Prostate gland (tissue), 2 donors: ENCODE measurements around the gene TMEM271. TPM values are rescaled to one million over a fixed set of nuclear protein-coding genes. Genes with fewer than 3 reads are reported as not detected.

Experiments used
- DNase-seq: peaks from one replicate; pipeline ENCODE4 v3.0.0-alpha.2; 2019; ENCODE audit warnings: low spot score
- H3K27ac ChIP-seq, 2 donors: fragments of 200-600 bp; sonication (generic); 2 replicates each; pipeline ENCODE4 v1.5.1; 2017 to 2019
- H3K27me3 ChIP-seq: fragments of 200-600 bp; sonication (generic); replicated peaks from 2 replicates; pipeline ENCODE4 v1.5.1; 2019; ENCODE audit not compliant: insufficient read depth
- H3K36me3 ChIP-seq, 2 donors: fragments of 200-600 bp; sonication (generic); 1 replicate in 1 of 2; 2 replicates in 1 of 2; pipeline versions ENCODE4 v1.5.1 to v1.8.1; 2017 to 2019
- H3K4me1 ChIP-seq: fragments of 200-600 bp; sonication (generic); replicated peaks from 2 replicates; pipeline ENCODE4 v1.5.1; 2019
- H3K4me3 ChIP-seq, 2 donors: fragments of 200-600 bp; sonication (generic); 2 replicates each; pipeline ENCODE4 v1.5.1; 2017 to 2019
- H3K9me3 ChIP-seq: fragments of 200-600 bp; sonication (generic); 2 replicates; pipeline ENCODE4 v1.5.1; 2017
- CTCF ChIP-seq, 4 experiments: fragments of 200-600 bp in 2 of 4; fragments of 450-650 bp in 2 of 4; sonication (generic) in 2 of 4; IDR thresholded peaks; 1 replicate in 3 of 4; 2 replicates in 1 of 4; pipeline ENCODE4 v1.5.1; 2016 to 2019; ENCODE audit warnings: antibody characterized with exemption in 4 of 4, mild to moderate bottlenecking in 2 of 4, moderate library complexity in 2 of 4
- POLR2A ChIP-seq: fragments of 450-650 bp; IDR thresholded peaks from one replicate; pipeline ENCODE4 v1.6.1; 2016; ENCODE audit warnings: antibody characterized with exemption, mild to moderate bottlenecking
- POLR2AphosphoS5 ChIP-seq: sonication (generic); formaldehyde crosslinking; IDR thresholded peaks from one replicate; pipeline ENCODE4 v1.6.1; 2017; ENCODE audit warnings: antibody characterized with exemption
- WGBS: methylation state at CpG from one replicate; pipeline ENCODE4 v1.1.5; 2018; 5-methylcytosine and 5-hydroxymethylcytosine counted together
- intact Hi-C: fragments of 100-400 bp; cut with DNase I; formaldehyde crosslinking; loops from one replicate; pipeline ENCODE4 v1.14.2; 2022
- total RNA-seq, 2 donors: library from RNA; depleted of rRNA; stranded (reverse); fragments of >200 nt; gene quantifications; one replicate each; pipeline ENCODE4 v1.1.0, GENCODE V29; 2016

Gene TMEM271
- total RNA-seq, 2 donors from 2014 or later, result 0.91 TPM; not detected in 1

GRCh38 chr4:609400-610050, 33.4 kb upstream of the TMEM271 start:
- no peaks in the 10 kb centered on the region for H3K4me1 ChIP-seq
- H3K9me3 ChIP-seq, result no peaks in the 10 kb centered on the region
- no peak for DNase-seq
- no peaks in the 10 kb centered on the region for H3K27me3 ChIP-seq
- H3K36me3 ChIP-seq, result no peaks in the 10 kb centered on the region
- 76% methylated on average over 8 of the region's 8 CpGs for WGBS
- TF ChIP-seq CTCF (IDR thresholded peaks at IDR 0.05), result no peak
- no peak for TF ChIP-seq POLR2A
- TF ChIP-seq POLR2AphosphoS5, result no peak
- intact Hi-C loops, result no loop called here
- H3K4me3 ChIP-seq, result no peak overlapping the region
- no peak overlapping the region for H3K27ac ChIP-seq

GRCh38 chr4:608236-608635, 32.1 kb upstream of the TMEM271 start:
- WGBS, result 37% methylated on average over 7 of the region's 7 CpGs
- no peaks in the 10 kb centered on the region for H3K9me3 ChIP-seq
- no peak overlapping the region for H3K27ac ChIP-seq
- no peaks in the 10 kb centered on the region for H3K36me3 ChIP-seq
- TF ChIP-seq CTCF (IDR thresholded peaks at IDR 0.05) (no peak), POLR2AphosphoS5 (no peak), POLR2A (no peak)
- intact Hi-C loops, result no loop called here
- no peak for DNase-seq
- H3K27me3 ChIP-seq, result no peaks in the 10 kb centered on the region
- H3K4me3 ChIP-seq, result no peak overlapping the region
- no peaks in the 10 kb centered on the region for H3K4me1 ChIP-seq

GRCh38 chr4:605702-606425, 29.8 kb upstream of the TMEM271 start:
- no peak for DNase-seq
- TF ChIP-seq CTCF (IDR thresholded peaks at IDR 0.05) (no peak), POLR2A (no peak), POLR2AphosphoS5 (no peak)
- no peak overlapping the region for H3K4me3 ChIP-seq

GRCh38 chr4:604131-604530, 28.0 kb upstream of the TMEM271 start:
- Histone ChIP-seq H3K4me1 (no peaks in the 10 kb centered on the region), H3K36me3 (no peaks in the 10 kb centered on the region), H3K27me3 (no peaks in the 10 kb centered on the region), H3K9me3 (no peaks in the 10 kb centered on the region), H3K27ac (no peak overlapping the region), H3K4me3 (no peak overlapping the region)
- 43% methylated on average over 3 of the region's 3 CpGs for WGBS
- no peak for TF ChIP-seq POLR2AphosphoS5
- no peak for TF ChIP-seq CTCF (IDR thresholded peaks at IDR 0.05)
- no peak for TF ChIP-seq POLR2A
- no peak for DNase-seq
- intact Hi-C loops, result no loop called here

More at GRCh38 chr4:605702-606425, 29.8 kb upstream of the TMEM271 start:
- H3K36me3 ChIP-seq, result no peaks in the 10 kb centered on the region
- intact Hi-C loops, result no loop called here
- WGBS, result 85% methylated on average over 17 of the region's 17 CpGs
- no peak overlapping the region for H3K27ac ChIP-seq
- H3K9me3 ChIP-seq, result no peaks in the 10 kb centered on the region
- H3K4me1 ChIP-seq, result no peaks in the 10 kb centered on the region
- H3K27me3 ChIP-seq, result no peaks in the 10 kb centered on the region

- DNase-seq, result no peak
- H3K9me3 ChIP-seq, result no peaks in the 10 kb centered on the region
- whole genome bisulfite sequencing, result 9% methylated on average over 8 of the region's 8 CpGs
- no peak overlapping the region for H3K27ac ChIP-seq
- H3K27me3 ChIP-seq, result no peaks in the 10 kb centered on the region
- no peaks in the 10 kb centered on the region for H3K36me3 ChIP-seq
- H3K4me3 ChIP-seq, result no peak overlapping the region
- TF ChIP-seq POLR2A (no peak), POLR2AphosphoS5 (no peak), CTCF (IDR thresholded peaks at IDR 0.05) (peak in 2 of 4 experiments; percentile 7 to 20)
- intact Hi-C loops, result no loop called here
- H3K4me1 ChIP-seq, result no peaks in the 10 kb centered on the region
Measured at GRCh38 chr4:602559-602942, 26.5 kb upstream of the TMEM271 start.
